Progenitor cell of endocrine pancreas (in vitro differentiated cells): ENCODE results near the gene C15orf62. TPM values are rescaled to one million over a fixed set of nuclear protein-coding genes. Genes with fewer than 3 reads are reported as not detected.

Experiments
- DNase-seq: peaks from one replicate; pipeline ENCODE4 v3.0.0; 2021; ENCODE audit warnings: low spot score; ENCODE audit not compliant: unreplicated experiment
- H3K27ac Mint-ChIP-seq: 2 replicates; pipeline ENCODE4 v1.8.0; 2021; ENCODE audit warnings: mild to moderate bottlenecking, moderate library complexity, mixed read lengths
- H3K27me3 Mint-ChIP-seq: 2 replicates; pipeline ENCODE4 v1.8.0; 2021; ENCODE audit warnings: mixed read lengths
- H3K36me3 Mint-ChIP-seq: 2 replicates; pipeline ENCODE4 v1.8.0; 2022; ENCODE audit warnings: mixed read lengths; ENCODE audit not compliant: insufficient read depth
- H3K4me1 Mint-ChIP-seq: 2 replicates; pipeline ENCODE4 v1.8.0; 2021; ENCODE audit warnings: low read depth, mixed read lengths
- H3K4me3 Mint-ChIP-seq: 2 replicates; pipeline ENCODE4 v1.8.0; 2021; ENCODE audit warnings: low read depth, mild to moderate bottlenecking, moderate library complexity, mixed read lengths
- H3K9me3 Mint-ChIP-seq: 2 replicates; pipeline ENCODE4 v1.8.0; 2021; ENCODE audit warnings: low read depth, mixed read lengths
- CTCF ChIP-seq: fragments of 200-600 bp; sonication (generic); IDR thresholded peaks from one replicate; pipeline ENCODE4 v1.5.0; 2021; ENCODE audit warnings: antibody characterized with exemption, mild to moderate bottlenecking; ENCODE audit not compliant: unreplicated experiment
- total RNA-seq: library from RNA; stranded (reverse); gene quantifications from 2 replicates; pipeline ENCODE4 v1.2.1, GENCODE V29; 2021

Gene C15orf62
- total RNA-seq, 1 donor from 2014 or later = 1.9 TPM

GRCh38 chr15:40749151-40749630 lies 20.6 kb upstream of the C15orf62 start:
- DNase-seq = no peak
- Mint-ChIP-seq H3K4me3 (no peak overlapping the region), H3K4me1 (peaks cover 4% of the 10 kb centered on the region), H3K36me3 (peaks cover 3% of the 10 kb centered on the region), H3K27ac (no peak overlapping the region), H3K9me3 (no peaks in the 10 kb centered on the region), H3K27me3 (no peaks in the 10 kb centered on the region)
- no peak for TF ChIP-seq CTCF

- H3K9me3 Mint-ChIP-seq = no peaks in the 10 kb centered on the region
- H3K4me3 Mint-ChIP-seq = no peak overlapping the region
- H3K36me3 Mint-ChIP-seq = peaks cover 3% of the 10 kb centered on the region
- H3K27ac Mint-ChIP-seq = no peak overlapping the region
- H3K27me3 Mint-ChIP-seq = no peaks in the 10 kb centered on the region
- H3K4me1 Mint-ChIP-seq = peaks cover 8% of the 10 kb centered on the region
- DNase-seq = no peak
- no peak for TF ChIP-seq CTCF
Measured at GRCh38 chr15:40750885-40751284, 18.9 kb upstream of the C15orf62 start.

GRCh38 chr15:40751745-40752144 lies 18.0 kb upstream of the C15orf62 start:
- no peak overlapping the region for H3K4me3 Mint-ChIP-seq
- no peaks in the 10 kb centered on the region for H3K27me3 Mint-ChIP-seq
- no peak for DNase-seq
- TF ChIP-seq CTCF = no peak
- peaks cover 3% of the 10 kb centered on the region for H3K36me3 Mint-ChIP-seq
- H3K9me3 Mint-ChIP-seq = no peaks in the 10 kb centered on the region
- no peak overlapping the region for H3K27ac Mint-ChIP-seq
- H3K4me1 Mint-ChIP-seq = peaks cover 9% of the 10 kb centered on the region

GRCh38 chr15:40754574-40754882 lies 15.3 kb upstream of the C15orf62 start:
- Mint-ChIP-seq H3K4me3 (peak overlapping the region; percentile 93), H3K4me1 (peaks cover 9% of the 10 kb centered on the region), H3K36me3 (peaks cover 3% of the 10 kb centered on the region), H3K27me3 (no peaks in the 10 kb centered on the region), H3K9me3 (no peaks in the 10 kb centered on the region), H3K27ac (peak overlapping the region; percentile 64)
- no peak for TF ChIP-seq CTCF
- DNase-seq = no peak

- H3K27ac Mint-ChIP-seq = peak within 1 kb of the TSS; percentile 99
- DNase-seq = peak; percentile 90
- H3K36me3 Mint-ChIP-seq = peaks cover 1% of the 10 kb centered on the region
- peak within 1 kb of the TSS; percentile 93 for H3K4me3 Mint-ChIP-seq
- peaks cover 9% of the 10 kb centered on the region for H3K4me1 Mint-ChIP-seq
- no peaks in the 10 kb centered on the region for H3K9me3 Mint-ChIP-seq
- no peak for TF ChIP-seq CTCF
- no peaks in the 10 kb centered on the region for H3K27me3 Mint-ChIP-seq
Measured at GRCh38 chr15:40754883-40755811, 14.6 kb upstream of the C15orf62 start, which contains the start of gene RMDN3. Gene RMDN3 (minus strand): TSS chr15:40755254. CDS start chr15:40754783, 471 bp downstream.
